HCT116 (cell line): ENCODE results near the gene GATC. TPM values are rescaled to one million over a fixed set of nuclear protein-coding genes. Genes with fewer than 3 reads are reported as not detected.

Source experiments
- ATAC-seq: fragments of 200-7000 bp; cut with Tn5 transposase; 2 replicates; pipeline ENCODE4 v1.9.1; 2020; ENCODE audit warnings: mild to moderate bottlenecking, moderate library complexity
- BruUV-seq: library from RNA; stranded (reverse); fragments of 400-500 nt; replicated peaks from 2 replicates; lab custom pipeline; 2021; lab: Mats Ljungman, UMichigan
- CTCF ChIA-PET: fragments of 300-600 bp; sonication (Branson Sonifier 250); formaldehyde crosslinking; loops from one replicate; lab custom pipeline; 2021; ENCODE audit warnings: antibody characterized with exemption; lab: Charles Lee
- POLR2A ChIA-PET: fragments of 300-600, 350-600 bp; sonication (Branson Sonifier 250); formaldehyde crosslinking; loops from one replicate; lab custom pipeline; 2021; ENCODE audit warnings: antibody characterized with exemption; lab: Charles Lee
- RAD21 ChIA-PET, 2 experiments: fragments of 300-600 bp; sonication (Branson Sonifier 250); formaldehyde crosslinking; loops; one replicate each; lab custom pipeline; 2023; ENCODE audit warnings: low total read pairs in 2 of 2; ENCODE audit not compliant: uncharacterized antibody in 2 of 2, unreplicated experiment in 2 of 2, low non-redundant PET in 1 of 2; lab: Charles Lee
- DNase-seq: peaks from one replicate; pipeline ENCODE4 v3.0.0-alpha.2; 2010; ENCODE audit warnings: low read depth, low spot score
- H2AFZ ChIP-seq: fragments of 200-600 bp; shearing (Covaris generic), sonication (generic); 2 replicates; pipeline ENCODE4 v1.6.1; 2017; ENCODE audit warnings: low read depth, mixed run types, mixed read lengths, antibody characterized with exemption, low read length; ENCODE audit not compliant: poor library complexity, severe bottlenecking
- H3K27ac ChIP-seq: 2 replicates; pipeline ENCODE4 v1.5.1; 2012; ENCODE audit warnings: low read depth, low read length
- H3K27me3 ChIP-seq: fragments of 200-600 bp; sonication (generic); 2 replicates; pipeline ENCODE4 v1.6.1; 2016; ENCODE audit warnings: mixed run types, low read length, mixed read lengths; ENCODE audit not compliant: insufficient read depth
- H3K36me3 ChIP-seq, 2 experiments: fragments of 200-500 bp in 1 of 2; fragments of 200-600 bp in 1 of 2; sonication (Bioruptor generic) in 1 of 2; sonication (generic) in 1 of 2; 2 replicates each; pipeline versions ENCODE4 v1.5.1 to v1.6.1; 2014 to 2016; ENCODE audit warnings: low read length in 2 of 2, inconsistent platforms in 1 of 2, mixed read lengths in 1 of 2, mixed run types in 1 of 2; ENCODE audit not compliant: insufficient read depth in 2 of 2, control insufficient read depth in 1 of 2
- H3K4me1 ChIP-seq, 2 experiments: fragments of 200-600 bp in 1 of 2; sonication (generic) in 1 of 2; 2 replicates each; pipeline versions ENCODE4 v1.5.1 to v1.6.1; 2012 to 2017; ENCODE audit warnings: low read length in 2 of 2, inconsistent platforms in 1 of 2, mild to moderate bottlenecking in 1 of 2, mixed read lengths in 1 of 2, mixed run types in 1 of 2, moderate library complexity in 1 of 2; ENCODE audit not compliant: insufficient read depth in 2 of 2, control insufficient read depth in 1 of 2
- H3K4me2 ChIP-seq: fragments of 200-600 bp; sonication (generic); 2 replicates; pipeline ENCODE4 v1.6.1; 2017; ENCODE audit warnings: mixed run types, low read length, mixed read lengths
- H3K4me3 ChIP-seq, 2 experiments: fragments of 200-600 bp in 1 of 2; sonication (generic) in 1 of 2; replicated peaks in 1 of 2; 2 replicates each; pipeline ENCODE4 v1.5.1; 2011 to 2016; ENCODE audit warnings: low read length in 2 of 2, control low read depth in 1 of 2, low read depth in 1 of 2, mild to moderate bottlenecking in 1 of 2, mixed read lengths in 1 of 2, mixed run types in 1 of 2
- H3K79me2 ChIP-seq: fragments of 200-600 bp; sonication (generic); 2 replicates; pipeline ENCODE4 v1.6.1; 2017; ENCODE audit warnings: mild to moderate bottlenecking, mixed run types, low read length, moderate library complexity, mixed read lengths; ENCODE audit not compliant: insufficient read depth
- H3K9ac ChIP-seq: fragments of 200-600 bp; sonication (generic); 2 replicates; pipeline ENCODE4 v1.6.1; 2016; ENCODE audit warnings: low read length, mixed read lengths
- H3K9me2 ChIP-seq: fragments of 200-600 bp; sonication (generic), shearing (Covaris generic); 2 replicates; pipeline ENCODE4 v1.6.1; 2017; ENCODE audit warnings: mixed run types, mild to moderate bottlenecking, moderate library complexity; ENCODE audit not compliant: insufficient read depth
- H3K9me3 ChIP-seq, 2 experiments: fragments of 200-500 bp in 1 of 2; fragments of 200-600 bp in 1 of 2; sonication (Bioruptor generic) in 1 of 2; sonication (generic) in 1 of 2; 2 replicates each; pipeline ENCODE4 v1.6.1; 2014 to 2017; ENCODE audit warnings: low read length in 2 of 2, mixed read lengths in 2 of 2, inconsistent platforms in 1 of 2, low read depth in 1 of 2, mild to moderate bottlenecking in 1 of 2, mixed run types in 1 of 2, moderate library complexity in 1 of 2; ENCODE audit not compliant: control insufficient read depth in 1 of 2, insufficient read depth in 1 of 2
- H4K20me1 ChIP-seq: fragments of 200-600 bp; sonication (generic), shearing (Covaris generic); 2 replicates; pipeline ENCODE4 v1.6.1; 2017; ENCODE audit warnings: mixed run types, mild to moderate bottlenecking, moderate library complexity; ENCODE audit not compliant: insufficient read depth
- ATF3 ChIP-seq: IDR thresholded peaks from 2 replicates; pipeline ENCODE4 v1.6.1; 2012
- CBX3 ChIP-seq: IDR thresholded peaks from 2 replicates; pipeline ENCODE4 v1.6.1; 2012; ENCODE audit warnings: low read depth
- CEBPB ChIP-seq: IDR thresholded peaks from 2 replicates; pipeline ENCODE4 v1.6.1; 2012; ENCODE audit warnings: low read depth
- EGR1 ChIP-seq: IDR thresholded peaks from 2 replicates; pipeline ENCODE4 v1.6.1; 2012; ENCODE audit warnings: low read depth
- EZH2 ChIP-seq: fragments of 200-600 bp; sonication (generic); IDR thresholded peaks from 2 replicates; pipeline ENCODE4 v1.6.1; 2017; ENCODE audit warnings: antibody characterized with exemption, mixed run types
- EZH2phosphoT487 ChIP-seq: fragments of 200-600 bp; IDR thresholded peaks from 2 replicates; pipeline ENCODE4 v1.6.1; 2018; ENCODE audit warnings: antibody characterized with exemption, borderline replicate concordance
- FOSL1 ChIP-seq: IDR thresholded peaks from 2 replicates; pipeline ENCODE4 v1.6.1; 2012; ENCODE audit warnings: low read depth
- JUND ChIP-seq: IDR thresholded peaks from 2 replicates; pipeline ENCODE4 v1.6.1; 2012
- POLR2A ChIP-seq: IDR thresholded peaks from 2 replicates; pipeline ENCODE4 v1.7.0; 2011; ENCODE audit warnings: borderline replicate concordance; ENCODE audit not compliant: insufficient read depth, insufficient read length; ENCODE audit errors: extremely low read depth
- POLR2AphosphoS5 ChIP-seq: IDR thresholded peaks from 2 replicates; pipeline ENCODE4 v1.6.1; 2011; ENCODE audit warnings: mild to moderate bottlenecking, low read depth, low read length, moderate library complexity
- RAD21 ChIP-seq: IDR thresholded peaks from 2 replicates; pipeline ENCODE4 v1.6.1; 2012; ENCODE audit warnings: low read depth, mild to moderate bottlenecking
- SIN3A ChIP-seq: IDR thresholded peaks from 2 replicates; pipeline ENCODE4 v1.6.1; 2012; ENCODE audit warnings: low read depth
- SP1 ChIP-seq: IDR thresholded peaks from 2 replicates; pipeline ENCODE4 v1.6.1; 2012; ENCODE audit warnings: low read depth
- SRF ChIP-seq: IDR thresholded peaks from 2 replicates; pipeline ENCODE4 v1.6.1; 2012; ENCODE audit warnings: low read depth
- TCF7L2 ChIP-seq: IDR thresholded peaks from 2 replicates; pipeline ENCODE4 v1.7.0; 2011; ENCODE audit warnings: borderline replicate concordance, inconsistent platforms; ENCODE audit not compliant: insufficient read depth, insufficient read length; ENCODE audit errors: extremely low read depth
- ZBTB33 ChIP-seq: IDR thresholded peaks from 2 replicates; pipeline ENCODE4 v1.6.1; 2011; ENCODE audit warnings: mild to moderate bottlenecking, low read length, moderate library complexity; ENCODE audit not compliant: insufficient replicate concordance; ENCODE audit errors: extremely low read depth
- ZFX ChIP-seq: fragments of 450-650 bp; IDR thresholded peaks from 2 replicates; pipeline ENCODE4 v1.6.1; 2017
- intact Hi-C: fragments of 100-400 bp; cut with micrococcal nuclease; formaldehyde crosslinking; loops from 2 replicates; pipeline ENCODE4 v1.10.0; 2022
- total RNA-seq: library from RNA; stranded (reverse); gene quantifications from one replicate; pipeline ENCODE4 v1.2.1, GENCODE V29; 2021; ENCODE audit not compliant: unreplicated experiment

GATC gene
- total RNA-seq, 1 experiment from 2014 or later, result 48.7 TPM

DNA sequence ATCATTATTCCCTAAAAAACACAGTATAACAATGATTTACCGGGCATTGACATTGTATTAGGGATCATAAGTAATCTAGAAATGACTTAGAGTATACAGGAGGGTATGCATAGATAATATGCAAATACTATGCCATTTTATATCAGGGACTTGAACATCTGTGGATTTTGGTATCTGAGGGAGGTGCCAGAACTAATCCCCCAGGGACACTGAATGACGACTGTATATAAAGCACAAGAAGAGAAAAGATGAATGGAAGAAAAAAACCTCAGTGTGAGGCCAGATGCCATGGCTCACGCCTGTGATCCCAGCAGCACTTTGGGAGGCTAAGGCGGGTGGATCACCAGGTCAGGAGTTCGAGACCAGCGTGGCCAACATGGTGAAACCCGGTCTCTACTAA is 33.8 kb upstream of the GATC start:
- TF ChIP-seq TCF7L2, result no peak
- no peak for TF ChIP-seq ZBTB33
- no peak for TF ChIP-seq ZFX
- TF ChIP-seq RAD21, result no peak
- no peak for TF ChIP-seq CBX3
- no peak for TF ChIP-seq POLR2AphosphoS5
- no peak overlapping the region for H2AFZ ChIP-seq
- intact Hi-C loops, result no loop called here
- H4K20me1 ChIP-seq, result no peaks in the 10 kb centered on the region
- ATAC-seq (no peak), DNase-seq (no peak)
- CTCF ChIA-PET, result no interaction called here
- H3K79me2 ChIP-seq, result no peaks in the 10 kb centered on the region
- H3K27ac ChIP-seq, result no peak overlapping the region
- H3K4me1 ChIP-seq, result no peaks in the 10 kb centered on the region
- no peaks in the 10 kb centered on the region for H3K9me2 ChIP-seq
- POLR2A ChIA-PET, result no interaction called here
- no peak overlapping the region for H3K9ac ChIP-seq
- no peak overlapping the region for H3K4me3 ChIP-seq
- H3K4me2 ChIP-seq, result no peak overlapping the region
- RAD21 ChIA-PET, result no interaction called here
- BruUV-seq, result no TSS peak
- no peaks in the 10 kb centered on the region for H3K9me3 ChIP-seq
- H3K36me3 ChIP-seq, result no peaks in the 10 kb centered on the region
- H3K27me3 ChIP-seq, result no peaks in the 10 kb centered on the region

DNA sequence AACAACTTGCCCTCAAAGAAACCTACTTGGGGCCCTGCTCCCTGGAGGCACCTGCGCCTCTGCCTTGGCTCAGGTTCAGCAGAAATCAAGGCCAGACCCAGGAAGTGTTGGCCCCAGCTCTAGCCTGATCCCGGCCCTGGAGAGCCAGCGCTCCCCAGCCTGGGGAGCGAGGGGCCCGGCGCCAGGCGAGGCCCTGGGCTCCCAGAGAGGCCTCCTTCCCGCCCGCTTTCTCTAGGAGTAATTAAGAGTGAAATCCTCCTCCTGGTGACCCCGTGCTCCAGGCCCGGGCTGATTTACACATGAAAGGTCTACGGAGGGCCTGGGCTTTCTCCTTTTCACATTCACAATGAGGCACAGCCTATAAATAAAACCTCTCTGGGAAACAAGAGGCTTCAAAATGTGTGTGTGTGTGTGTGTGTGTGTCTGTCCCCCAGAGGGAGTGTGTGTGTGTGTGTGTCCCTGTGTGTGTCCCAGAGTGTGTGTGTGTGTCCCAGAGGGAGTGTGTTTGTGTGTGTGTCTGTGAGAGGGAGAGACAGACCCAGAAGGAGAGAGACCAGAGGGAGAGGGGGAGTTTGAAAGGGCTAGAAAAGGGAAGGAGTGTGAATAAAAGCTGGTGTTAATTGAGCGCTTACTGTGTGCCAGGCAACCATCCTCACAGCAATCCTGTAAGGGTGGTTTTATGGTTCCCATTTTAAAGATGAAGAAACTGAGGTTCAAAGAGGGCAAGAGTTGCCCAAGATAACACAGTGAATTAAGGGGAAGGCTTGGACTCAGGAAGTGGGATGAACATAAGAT is 32.1 kb upstream of the GATC start:
- BruUV-seq, result no TSS peak
- no peak overlapping the region for H3K27ac ChIP-seq
- H3K79me2 ChIP-seq, result no peaks in the 10 kb centered on the region
- ChIA-PET POLR2A (no interaction called here), RAD21 (no interaction called here), CTCF (no interaction called here)
- H3K9me2 ChIP-seq, result no peaks in the 10 kb centered on the region
- H2AFZ ChIP-seq, result no peak overlapping the region
- H3K4me2 ChIP-seq, result no peak overlapping the region
- no peaks in the 10 kb centered on the region for H3K9me3 ChIP-seq
- H3K36me3 ChIP-seq, result no peaks in the 10 kb centered on the region
- intact Hi-C loops, result no loop called here
- H3K4me3 ChIP-seq, result no peak overlapping the region
- no peaks in the 10 kb centered on the region for H4K20me1 ChIP-seq
- TF ChIP-seq ZFX (no peak), TCF7L2 (no peak), JUND (no peak), ATF3 (no peak), EZH2phosphoT487 (no peak), SIN3A (no peak), FOSL1 (no peak), CEBPB (no peak), ZBTB33 (no peak), EGR1 (no peak), POLR2A (no peak), SP1 (no peak), SRF (no peak), EZH2 (no peak), RAD21 (no peak)
- no peaks in the 10 kb centered on the region for H3K4me1 ChIP-seq
- ATAC-seq (no peak), DNase-seq (no peak)
- H3K27me3 ChIP-seq, result no peaks in the 10 kb centered on the region
- H3K9ac ChIP-seq, result no peak overlapping the region
